ENCODE measurements around the gene MEIS1.

GRCh38 chr2:66582104-66582986, 147.4 kb downstream of the MEIS1 start:
- TF ChIP-seq CTCF (conservative IDR thresholded peaks at IDR 0.05 in 1 of 2, IDR thresholded peaks at IDR 0.05 in 1 of 2; ENCODE audit: low read depth in 1 of 2, low read length in 2 of 2) (no peak), EZH2 (IDR thresholded peaks at IDR 0.05; ENCODE audit: low read length, missing control alignments) (no peak)
